ENCODE data around the gene BMP7.

Gene BMP7

DNA sequence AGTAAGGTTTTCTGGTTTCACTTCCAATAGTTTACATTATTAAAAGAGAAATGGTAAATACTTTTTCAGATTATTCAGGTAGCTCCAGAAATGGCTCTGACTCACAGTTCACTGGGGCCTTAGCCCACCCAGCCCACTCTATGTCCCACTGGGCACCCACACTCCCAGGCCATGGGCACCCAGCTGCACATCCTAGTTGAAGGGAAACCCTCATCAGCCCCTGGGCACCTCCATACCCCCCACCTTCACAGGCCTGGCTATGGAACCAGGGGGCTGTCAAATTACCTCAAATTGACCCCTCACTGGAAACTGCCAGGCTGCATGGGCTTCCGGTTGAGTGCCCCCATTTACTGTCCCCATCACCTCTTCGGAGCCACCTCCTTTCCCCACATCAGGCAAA lies 51.5 kb downstream of the BMP7 start:
- H3K36me3 ChIP-seq (ENCODE audit: insufficient read depth, low read length), result no peaks in the 10 kb centered on the region
- TF ChIP-seq EZH2 (IDR thresholded peaks at IDR 0.05), result no peak
- TF ChIP-seq FOXP2 (optimal IDR thresholded peaks at IDR 0.05; ENCODE audit: control extremely low read depth, extremely low read length, insufficient read depth), result no peak
- TF ChIP-seq POLR2AphosphoS5 (IDR thresholded peaks at IDR 0.05; ENCODE audit: borderline replicate concordance, low read depth, low read length), result no peak

DNA sequence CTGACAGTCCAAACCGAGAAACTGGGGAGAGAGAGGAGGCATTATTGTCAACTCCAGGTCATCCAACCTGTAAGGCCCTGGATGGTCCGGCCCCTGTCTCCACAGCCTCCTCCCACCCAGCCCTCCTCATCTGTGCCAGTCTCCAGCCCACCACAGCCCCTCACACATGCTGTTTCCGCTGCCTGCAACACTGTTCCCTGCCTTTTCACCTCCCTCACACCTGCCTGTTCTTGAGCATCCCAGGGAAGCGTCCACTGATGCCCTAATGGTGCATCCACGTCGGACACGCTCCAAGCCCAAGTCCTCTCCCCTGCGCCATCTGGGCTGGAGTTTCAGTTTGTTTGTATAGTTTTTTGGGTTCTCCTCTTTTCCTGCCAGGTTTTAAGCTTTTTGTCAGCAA lies 52.0 kb downstream of the BMP7 start:
- no peak for TF ChIP-seq FOXP2 (optimal IDR thresholded peaks at IDR 0.05; ENCODE audit: control extremely low read depth, extremely low read length, insufficient read depth)
- TF ChIP-seq POLR2AphosphoS5 (IDR thresholded peaks at IDR 0.05; ENCODE audit: borderline replicate concordance, low read depth, low read length), result no peak
- no peak for TF ChIP-seq EZH2 (IDR thresholded peaks at IDR 0.05)
- DNase-seq (ENCODE audit: low read depth, low spot score), result no peak
- Histone ChIP-seq H3K9ac (ENCODE audit: insufficient read length) (no peak overlapping the region), H3K36me3 (ENCODE audit: insufficient read depth, low read length) (no peaks in the 10 kb centered on the region), H3K4me3 (no peak overlapping the region), H3K27ac (no peak overlapping the region), H3K9me3 (ENCODE audit: low read depth, low read length) (no peaks in the 10 kb centered on the region)

More for the DNA sequence above, 51.5 kb downstream of the BMP7 start:
- Histone ChIP-seq H3K27ac (no peak overlapping the region), H3K9ac (ENCODE audit: insufficient read length) (no peak overlapping the region), H3K4me3 (no peak overlapping the region), H3K9me3 (ENCODE audit: low read depth, low read length) (no peaks in the 10 kb centered on the region)
- DNase-seq (ENCODE audit: low read depth, low spot score), result no peak

DNA sequence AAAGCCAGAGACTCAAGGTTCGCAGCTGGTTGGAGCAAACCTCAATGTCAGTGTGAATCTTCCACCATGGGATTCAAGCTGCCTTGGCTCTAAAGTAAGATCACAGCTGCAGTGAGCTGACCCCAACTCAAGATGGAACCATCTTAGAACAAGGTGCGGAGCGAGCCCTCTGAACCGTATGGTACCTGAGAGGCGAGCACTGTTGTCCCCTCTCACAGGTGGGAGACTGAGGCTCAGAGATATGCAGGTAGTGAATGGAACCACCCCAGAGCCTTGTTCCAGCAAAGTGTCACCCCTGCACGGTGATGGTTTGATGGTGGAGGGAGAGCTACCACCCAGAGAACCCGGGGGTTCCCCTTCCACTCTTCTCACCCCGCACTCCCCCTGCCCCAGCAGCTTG lies 52.5 kb downstream of the BMP7 start:
- no peak overlapping the region for H3K9ac ChIP-seq (ENCODE audit: insufficient read length)
- H3K36me3 ChIP-seq (ENCODE audit: insufficient read depth, low read length), result no peaks in the 10 kb centered on the region
- DNase-seq (ENCODE audit: low read depth, low spot score), result no peak
- H3K9me3 ChIP-seq (ENCODE audit: low read depth, low read length), result no peaks in the 10 kb centered on the region
- no peak overlapping the region for H3K4me3 ChIP-seq
- H3K27ac ChIP-seq, result no peak overlapping the region
- TF ChIP-seq FOXP2 (optimal IDR thresholded peaks at IDR 0.05; ENCODE audit: control extremely low read depth, extremely low read length, insufficient read depth) (no peak), POLR2AphosphoS5 (IDR thresholded peaks at IDR 0.05; ENCODE audit: borderline replicate concordance, low read depth, low read length) (no peak)

DNA sequence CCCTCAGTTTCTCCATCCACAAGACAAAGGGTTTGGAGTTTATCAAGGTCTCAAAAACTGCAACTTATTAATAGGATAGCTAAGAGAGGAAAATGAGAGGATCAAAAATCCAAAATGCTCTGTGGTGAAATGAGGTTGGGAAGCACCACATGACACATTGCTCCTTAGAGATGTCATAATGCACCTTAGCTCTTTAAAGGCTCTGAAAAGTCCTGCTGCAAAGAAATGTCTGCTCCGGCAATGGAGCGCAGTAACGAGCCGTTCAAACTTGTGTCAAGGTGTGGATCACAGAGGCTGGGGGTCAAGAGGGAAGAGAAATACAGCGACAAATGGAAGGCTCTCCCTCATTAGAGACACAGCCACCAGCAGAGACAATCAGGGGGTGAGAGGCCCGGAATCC lies 53.1 kb downstream of the BMP7 start:
- no peak overlapping the region for H3K9ac ChIP-seq (ENCODE audit: insufficient read length)
- TF ChIP-seq FOXP2 (optimal IDR thresholded peaks at IDR 0.05; ENCODE audit: control extremely low read depth, extremely low read length, insufficient read depth), result no peak
- no peak for TF ChIP-seq POLR2AphosphoS5 (IDR thresholded peaks at IDR 0.05; ENCODE audit: borderline replicate concordance, low read depth, low read length)
- TF ChIP-seq EZH2 (IDR thresholded peaks at IDR 0.05), result no peak
- no peaks in the 10 kb centered on the region for H3K9me3 ChIP-seq (ENCODE audit: low read depth, low read length)
- no peaks in the 10 kb centered on the region for H3K36me3 ChIP-seq (ENCODE audit: insufficient read depth, low read length)
- no peak for DNase-seq (ENCODE audit: low read depth, low spot score)
- H3K4me3 ChIP-seq, result no peak overlapping the region
- no peak overlapping the region for H3K27ac ChIP-seq

DNA sequence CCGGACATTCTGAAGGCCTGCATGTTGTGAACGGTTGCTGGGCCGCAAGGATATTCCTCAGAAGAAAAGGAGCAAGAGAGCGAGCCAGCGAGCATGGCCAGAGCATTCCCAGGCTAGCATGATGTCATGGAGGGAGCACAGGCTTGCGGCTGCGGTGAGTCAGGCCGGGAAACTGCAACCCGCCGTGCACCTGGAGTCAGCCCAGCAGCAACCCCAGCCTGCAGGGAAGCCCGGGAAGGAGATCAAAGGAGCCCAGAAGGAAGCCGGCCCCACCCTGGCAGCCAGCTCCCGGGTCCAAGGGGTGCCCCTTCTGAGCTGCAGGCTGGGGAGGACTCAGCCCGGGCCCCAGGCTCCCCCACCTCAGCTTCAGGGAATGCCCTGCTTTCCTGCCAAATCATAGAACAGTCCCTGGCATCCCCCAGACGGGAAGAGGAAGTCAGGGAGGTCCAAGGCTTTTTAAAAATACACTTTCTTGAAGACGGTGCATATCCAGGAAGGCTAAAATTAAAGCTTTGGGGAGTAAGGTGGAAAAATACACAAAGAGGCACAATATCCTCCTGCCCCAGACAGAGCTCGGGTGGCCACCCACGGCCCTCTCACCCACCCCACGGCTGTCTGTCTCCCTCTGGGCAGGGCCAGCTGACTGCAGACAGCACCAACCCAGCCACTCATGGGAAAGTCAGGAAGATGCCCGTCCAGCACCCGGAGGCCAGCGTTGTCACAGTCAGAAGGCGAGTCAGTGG lies 53.7 kb downstream of the BMP7 start:
- TF ChIP-seq FOXP2 (optimal IDR thresholded peaks at IDR 0.05; ENCODE audit: control extremely low read depth, extremely low read length, insufficient read depth) (no peak), POLR2AphosphoS5 (IDR thresholded peaks at IDR 0.05; ENCODE audit: borderline replicate concordance, low read depth, low read length) (no peak), EZH2 (IDR thresholded peaks at IDR 0.05) (no peak)
- H3K27ac ChIP-seq, result no peak overlapping the region
- no peak overlapping the region for H3K4me3 ChIP-seq
- no peaks in the 10 kb centered on the region for H3K36me3 ChIP-seq (ENCODE audit: insufficient read depth, low read length)
- H3K9ac ChIP-seq (ENCODE audit: insufficient read length), result no peak overlapping the region
- no peak for DNase-seq (ENCODE audit: low read depth, low spot score)
- no peaks in the 10 kb centered on the region for H3K9me3 ChIP-seq (ENCODE audit: low read depth, low read length)

DNA sequence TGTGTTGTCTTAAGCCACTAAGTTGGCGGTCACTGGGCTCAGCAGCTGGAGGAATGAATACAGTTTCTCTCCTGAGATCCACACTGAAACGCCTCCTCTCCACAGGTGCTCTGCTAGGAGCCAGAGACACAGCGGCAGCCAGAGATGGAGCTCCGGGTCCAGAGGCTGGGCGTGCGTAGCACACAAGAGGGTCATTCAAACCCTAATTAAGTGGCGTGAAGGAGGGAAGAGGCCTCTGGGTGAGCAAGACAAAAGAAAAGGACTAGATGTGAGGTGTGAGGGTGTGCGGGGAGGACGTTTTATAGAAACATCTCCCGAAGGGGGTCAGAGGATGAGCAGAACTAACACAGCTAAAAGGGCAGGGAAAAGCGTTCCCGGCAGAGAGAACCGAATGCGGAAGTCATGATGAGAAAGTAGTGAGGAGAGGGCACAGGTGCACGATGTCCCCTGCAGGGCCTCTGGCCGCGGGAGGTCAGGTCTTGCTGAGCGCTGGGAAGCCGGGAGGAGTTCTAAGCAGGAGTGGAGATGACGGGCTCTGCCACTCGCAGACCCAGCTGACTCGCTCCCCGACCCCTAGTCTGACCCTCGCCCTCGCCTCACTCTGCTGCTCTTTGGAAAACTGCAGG lies 54.4 kb downstream of the BMP7 start:
- no peaks in the 10 kb centered on the region for H3K36me3 ChIP-seq (ENCODE audit: insufficient read depth, low read length)
- H3K4me3 ChIP-seq, result no peak overlapping the region
- H3K27ac ChIP-seq, result no peak overlapping the region
- no peak overlapping the region for H3K9ac ChIP-seq (ENCODE audit: insufficient read length)
- TF ChIP-seq EZH2 (IDR thresholded peaks at IDR 0.05), result no peak
- TF ChIP-seq POLR2AphosphoS5 (IDR thresholded peaks at IDR 0.05; ENCODE audit: borderline replicate concordance, low read depth, low read length), result no peak
- no peak for TF ChIP-seq FOXP2 (optimal IDR thresholded peaks at IDR 0.05; ENCODE audit: control extremely low read depth, extremely low read length, insufficient read depth)
- no peak for DNase-seq (ENCODE audit: low read depth, low spot score)
- H3K9me3 ChIP-seq (ENCODE audit: low read depth, low read length), result no peaks in the 10 kb centered on the region

DNA sequence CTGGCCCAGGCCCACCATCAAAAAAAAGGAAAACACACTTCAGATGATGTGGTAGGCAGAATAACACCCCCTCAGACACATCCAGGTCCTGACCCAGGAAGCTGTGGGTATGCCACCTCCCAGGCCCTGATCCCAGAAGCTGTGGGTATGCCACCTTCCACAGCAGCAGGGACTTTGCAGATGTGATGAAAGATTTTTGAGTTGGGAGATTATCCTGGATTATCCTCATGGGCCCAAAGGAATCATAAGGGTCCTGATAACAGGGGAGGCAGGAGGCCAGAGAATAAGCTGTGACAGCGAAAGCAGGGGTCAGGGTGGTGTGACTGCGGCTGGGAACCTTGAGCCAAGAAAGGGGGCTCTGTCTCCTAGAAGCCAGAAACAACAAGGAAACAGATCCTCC lies 55.0 kb downstream of the BMP7 start:
- H3K4me3 ChIP-seq, result no peak overlapping the region
- H3K9me3 ChIP-seq (ENCODE audit: low read depth, low read length), result no peaks in the 10 kb centered on the region
- H3K9ac ChIP-seq (ENCODE audit: insufficient read length), result no peak overlapping the region
- TF ChIP-seq EZH2 (IDR thresholded peaks at IDR 0.05), result no peak
- no peak for TF ChIP-seq POLR2AphosphoS5 (IDR thresholded peaks at IDR 0.05; ENCODE audit: borderline replicate concordance, low read depth, low read length)
- TF ChIP-seq FOXP2 (optimal IDR thresholded peaks at IDR 0.05; ENCODE audit: control extremely low read depth, extremely low read length, insufficient read depth), result no peak
- no peak for DNase-seq (ENCODE audit: low read depth, low spot score)
- H3K27ac ChIP-seq, result no peak overlapping the region
- no peaks in the 10 kb centered on the region for H3K36me3 ChIP-seq (ENCODE audit: insufficient read depth, low read length)

DNA sequence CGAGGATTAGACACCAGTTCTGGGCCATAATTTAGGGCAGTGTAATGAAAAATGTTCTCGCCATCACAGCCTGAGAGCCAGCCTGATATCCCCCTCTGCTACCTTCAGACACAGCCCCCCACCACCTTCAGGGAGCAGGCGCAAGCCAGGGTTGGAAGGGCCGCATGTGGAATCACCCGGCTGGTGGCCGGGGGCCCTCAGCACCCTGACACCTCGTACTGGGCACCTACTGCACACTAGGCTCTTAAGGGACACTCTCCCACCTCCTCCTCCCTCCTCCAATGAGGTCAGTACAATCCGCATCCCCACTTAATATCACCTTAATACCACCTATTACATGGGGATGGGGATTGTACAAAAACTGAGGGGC lies 55.5 kb downstream of the BMP7 start:
- Histone ChIP-seq H3K27ac (no peak overlapping the region), H3K36me3 (ENCODE audit: insufficient read depth, low read length) (no peaks in the 10 kb centered on the region), H3K9me3 (ENCODE audit: low read depth, low read length) (no peaks in the 10 kb centered on the region), H3K4me3 (no peak overlapping the region), H3K9ac (ENCODE audit: insufficient read length) (no peak overlapping the region)
- DNase-seq (ENCODE audit: low read depth, low spot score), result no peak
- no peak for TF ChIP-seq EZH2 (IDR thresholded peaks at IDR 0.05)
- TF ChIP-seq POLR2AphosphoS5 (IDR thresholded peaks at IDR 0.05; ENCODE audit: borderline replicate concordance, low read depth, low read length), result no peak
- no peak for TF ChIP-seq FOXP2 (optimal IDR thresholded peaks at IDR 0.05; ENCODE audit: control extremely low read depth, extremely low read length, insufficient read depth)
